Measurements from ENCODE around the gene LTA4H.
"Not testable (repeated sequence)": the region's sequence is repeated elsewhere in the genome, so short reads cannot be mapped to it uniquely, and the experiment has no call there.

LTA4H gene

DNA sequence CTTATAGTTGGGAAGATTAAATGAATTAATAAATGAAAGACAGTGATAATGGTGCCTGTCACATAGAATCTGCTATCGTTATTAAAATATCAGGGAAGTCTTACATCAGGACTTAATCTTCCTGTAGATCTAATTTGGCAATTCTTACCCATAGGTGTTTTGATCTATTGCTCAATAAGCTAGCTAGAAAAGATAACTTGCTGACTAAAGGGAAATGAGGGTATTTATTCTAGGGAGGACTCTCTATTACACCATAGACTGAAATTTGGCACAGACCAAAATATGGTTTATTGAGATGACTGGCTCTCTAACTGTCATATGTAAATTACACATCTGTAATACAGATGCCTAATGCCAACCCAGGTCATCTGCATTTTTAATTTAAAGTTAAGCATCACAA, 50.7 kb downstream of the LTA4H start:
- H3K27me3 ChIP-seq (ENCODE audit: insufficient read depth, low read length), result no peaks in the 10 kb centered on the region
- no peak overlapping the region for H3K9ac ChIP-seq (ENCODE audit: low read depth, low read length)
- 94% methylated on average over 1 of the region's 1 CpG for WGBS
- peaks cover 15% of the 10 kb centered on the region for H3K4me1 ChIP-seq (ENCODE audit: insufficient read depth, low read length)
- H3K4me3 ChIP-seq (ENCODE audit: low read length), result no peak overlapping the region
- no peaks in the 10 kb centered on the region for H3K36me3 ChIP-seq (ENCODE audit: insufficient read depth, low read length)
- no peaks in the 10 kb centered on the region for H3K9me3 ChIP-seq (ENCODE audit: insufficient read depth, low read depth, low read length)
- H3K27ac ChIP-seq (ENCODE audit: low read depth, low read length), result no peak overlapping the region

DNA sequence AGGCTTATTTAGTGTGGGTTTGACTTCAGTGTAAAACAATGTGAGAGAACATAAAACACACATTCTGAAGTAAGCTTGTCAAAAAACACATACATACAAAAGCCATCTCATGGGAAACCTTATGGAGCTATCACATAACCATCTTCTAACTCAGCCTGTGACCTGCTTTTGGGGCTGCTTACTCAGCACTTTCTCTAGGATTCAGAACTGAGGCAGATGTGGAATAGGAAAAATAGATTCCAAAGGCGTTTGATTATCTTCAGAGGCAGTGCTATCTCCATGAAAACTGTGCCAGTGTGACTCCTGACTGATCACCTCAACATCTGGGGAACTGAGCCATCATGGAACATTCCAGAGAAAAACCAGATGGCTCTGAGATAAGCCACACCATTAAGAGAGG, 52.8 kb downstream of the LTA4H start:
- 76% methylated on average over 1 of the region's 1 CpG for WGBS
- Histone ChIP-seq H3K9me3 (ENCODE audit: insufficient read depth, low read depth, low read length) (no peaks in the 10 kb centered on the region), H3K9ac (ENCODE audit: low read depth, low read length) (no peak overlapping the region), H3K27ac (ENCODE audit: low read depth, low read length) (no peak overlapping the region), H3K36me3 (ENCODE audit: insufficient read depth, low read length) (no peaks in the 10 kb centered on the region), H3K27me3 (ENCODE audit: insufficient read depth, low read length) (no peaks in the 10 kb centered on the region), H3K4me3 (ENCODE audit: low read length) (no peak overlapping the region), H3K4me1 (ENCODE audit: insufficient read depth, low read length) (peaks cover 15% of the 10 kb centered on the region)

DNA sequence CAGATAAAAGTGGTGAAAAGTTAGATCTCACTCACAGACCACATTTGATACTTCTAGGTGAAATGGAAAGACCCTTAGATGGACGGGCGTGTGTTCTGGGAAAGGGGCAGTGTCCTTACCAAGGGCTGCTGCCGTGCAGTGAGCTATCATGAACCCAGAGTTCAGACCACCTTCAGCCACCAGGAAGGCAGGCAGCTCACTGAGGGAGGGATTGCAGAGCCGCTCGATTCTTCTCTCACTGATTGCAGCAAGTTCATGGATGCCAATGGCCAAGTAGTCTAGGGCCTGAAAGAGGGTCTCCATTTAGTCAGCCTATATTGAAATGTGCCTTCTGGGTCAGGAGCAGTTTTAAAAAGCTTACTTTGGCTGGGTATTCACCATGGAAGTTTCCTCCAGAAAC, 55.0 kb downstream of the LTA4H start:
- WGBS, result 92% methylated on average over 5 of the region's 5 CpGs
- H3K27ac ChIP-seq (ENCODE audit: low read depth, low read length), result no peak overlapping the region
- H3K4me1 ChIP-seq (ENCODE audit: insufficient read depth, low read length), result no peaks in the 10 kb centered on the region

DNA sequence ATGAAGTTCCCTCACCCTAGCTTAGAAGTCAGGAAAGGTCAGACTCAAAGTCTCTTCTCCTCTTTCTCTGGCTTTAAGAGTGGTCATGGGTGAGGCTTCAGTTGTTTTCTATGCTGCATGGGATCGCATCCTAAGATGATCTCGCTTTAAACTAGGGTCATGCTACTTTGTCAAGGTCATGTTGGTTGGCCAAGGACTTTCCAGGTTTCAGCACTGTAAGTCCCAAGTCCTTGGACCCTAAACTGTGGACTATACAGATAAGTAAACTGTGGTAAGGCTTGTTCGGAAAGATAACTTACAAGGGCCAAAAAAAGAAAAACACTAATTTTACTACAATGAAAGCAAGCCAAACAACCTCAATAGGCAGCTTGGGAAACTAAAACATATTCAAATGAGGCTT, 56.6 kb downstream of the LTA4H start:
- no peak overlapping the region for H3K4me3 ChIP-seq (ENCODE audit: low read length)
- no peaks in the 10 kb centered on the region for H3K4me1 ChIP-seq (ENCODE audit: insufficient read depth, low read length)
- no peaks in the 10 kb centered on the region for H3K27me3 ChIP-seq (ENCODE audit: insufficient read depth, low read length)
- H3K27ac ChIP-seq (ENCODE audit: low read depth, low read length), result no peak overlapping the region
- no peaks in the 10 kb centered on the region for H3K9me3 ChIP-seq (ENCODE audit: insufficient read depth, low read depth, low read length)
- H3K36me3 ChIP-seq (ENCODE audit: insufficient read depth, low read length), result no peaks in the 10 kb centered on the region
- WGBS, result 95% methylated on average over 3 of the region's 3 CpGs
- H3K9ac ChIP-seq (ENCODE audit: low read depth, low read length), result no peak overlapping the region

More for the DNA sequence above, 55.0 kb downstream of the LTA4H start:
- H3K27me3 ChIP-seq (ENCODE audit: insufficient read depth, low read length), result no peaks in the 10 kb centered on the region
- H3K4me3 ChIP-seq (ENCODE audit: low read length), result no peak overlapping the region
- H3K9ac ChIP-seq (ENCODE audit: low read depth, low read length), result no peak overlapping the region
- no peaks in the 10 kb centered on the region for H3K9me3 ChIP-seq (ENCODE audit: insufficient read depth, low read depth, low read length)
- H3K36me3 ChIP-seq (ENCODE audit: insufficient read depth, low read length), result no peaks in the 10 kb centered on the region

DNA sequence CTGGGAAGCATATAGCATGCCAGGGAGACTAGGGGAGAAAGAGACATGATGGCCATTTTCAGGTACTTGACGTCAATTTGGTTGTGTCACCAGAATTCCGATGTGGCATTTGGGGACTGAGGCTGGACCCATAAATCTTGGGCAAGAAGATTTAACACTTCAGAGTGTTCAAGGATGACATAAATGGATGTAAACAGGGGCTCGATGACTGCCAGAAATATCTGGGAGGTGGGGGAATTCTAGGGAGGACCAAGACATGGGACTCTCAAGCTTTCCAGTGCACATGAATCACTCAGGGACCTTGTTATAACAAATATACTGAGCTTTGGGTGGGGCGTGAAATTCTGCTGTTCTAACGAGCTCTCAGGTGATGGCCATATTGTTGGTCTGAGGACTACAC, 57.0 kb downstream of the LTA4H start:
- Histone ChIP-seq H3K27ac (ENCODE audit: low read depth, low read length) (no peak overlapping the region), H3K4me1 (ENCODE audit: insufficient read depth, low read length) (no peaks in the 10 kb centered on the region), H3K4me3 (ENCODE audit: low read length) (no peak overlapping the region), H3K9ac (ENCODE audit: low read depth, low read length) (no peak overlapping the region), H3K9me3 (ENCODE audit: insufficient read depth, low read depth, low read length) (no peaks in the 10 kb centered on the region), H3K27me3 (ENCODE audit: insufficient read depth, low read length) (no peaks in the 10 kb centered on the region), H3K36me3 (ENCODE audit: insufficient read depth, low read length) (no peaks in the 10 kb centered on the region)
- 93% methylated on average over 5 of the region's 5 CpGs for WGBS

DNA sequence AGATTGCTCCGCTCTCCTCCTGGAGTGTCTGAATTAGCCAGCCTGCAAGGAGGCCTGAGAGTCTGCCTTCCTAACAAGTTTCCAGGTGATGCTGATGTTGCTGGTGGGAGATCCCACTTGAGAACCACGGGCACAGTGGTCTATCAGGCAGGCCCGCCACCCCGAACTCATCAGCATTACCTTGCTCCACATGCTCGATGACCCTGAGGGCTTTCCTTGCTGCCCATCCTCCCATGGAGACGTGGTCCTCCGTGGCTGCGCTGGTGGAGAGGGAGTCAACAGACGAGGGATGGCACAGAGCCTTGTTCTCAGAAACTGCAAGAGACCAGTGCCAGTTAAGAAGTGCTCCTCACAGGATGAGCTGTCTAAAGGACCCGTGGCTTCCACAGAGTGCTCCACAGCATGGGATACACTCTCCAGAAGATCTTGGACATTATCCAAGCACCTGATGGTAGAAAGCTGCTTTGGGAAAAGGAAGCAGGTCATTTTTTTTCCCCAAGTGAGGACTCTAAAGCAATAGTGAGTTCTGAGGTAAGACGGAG, 57.6 kb downstream of the LTA4H start:
- WGBS, result 92% methylated on average over 11 of the region's 11 CpGs

DNA sequence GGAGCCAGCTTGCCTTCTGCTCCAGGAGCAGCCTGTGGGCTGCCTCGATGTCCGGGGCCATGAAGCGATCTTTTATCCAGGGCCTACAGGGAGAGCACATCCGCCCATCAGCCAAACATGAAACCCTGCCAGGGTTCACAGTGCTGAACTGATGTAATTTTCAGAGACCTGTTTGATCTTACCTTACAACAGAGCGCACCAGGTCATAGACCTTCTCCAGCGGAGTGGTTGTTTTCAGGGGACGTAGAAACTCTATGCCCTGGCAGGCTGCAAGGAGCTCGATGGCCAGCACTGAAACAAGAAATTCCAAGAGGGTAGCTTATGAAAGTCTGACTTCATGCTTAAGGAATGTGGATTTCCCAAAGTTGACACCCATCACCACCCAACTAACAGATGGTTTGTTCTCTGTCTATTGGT, 59.0 kb downstream of the LTA4H start:
- H3K9ac ChIP-seq (ENCODE audit: low read depth, low read length), result no peak overlapping the region
- no peaks in the 10 kb centered on the region for H3K36me3 ChIP-seq (ENCODE audit: insufficient read depth, low read length)
- no peak overlapping the region for H3K4me3 ChIP-seq (ENCODE audit: low read length)
- no peak overlapping the region for H3K27ac ChIP-seq (ENCODE audit: low read depth, low read length)
- WGBS, result 93% methylated on average over 8 of the region's 8 CpGs
- no peaks in the 10 kb centered on the region for H3K9me3 ChIP-seq (ENCODE audit: insufficient read depth, low read depth, low read length)
- no peaks in the 10 kb centered on the region for H3K27me3 ChIP-seq (ENCODE audit: insufficient read depth, low read length)
- peaks cover 3% of the 10 kb centered on the region; the same call in 1 of the 2 replicates for H3K4me1 ChIP-seq (ENCODE audit: insufficient read depth, low read length)

More for the DNA sequence above, 57.6 kb downstream of the LTA4H start:
- no peak overlapping the region for H3K27ac ChIP-seq (ENCODE audit: low read depth, low read length)
- no peak overlapping the region for H3K9ac ChIP-seq (ENCODE audit: low read depth, low read length)
- no peaks in the 10 kb centered on the region for H3K9me3 ChIP-seq (ENCODE audit: insufficient read depth, low read depth, low read length)
- no peaks in the 10 kb centered on the region for H3K4me1 ChIP-seq (ENCODE audit: insufficient read depth, low read length)
- no peaks in the 10 kb centered on the region for H3K36me3 ChIP-seq (ENCODE audit: insufficient read depth, low read length)
- no peaks in the 10 kb centered on the region for H3K27me3 ChIP-seq (ENCODE audit: insufficient read depth, low read length)
- no peak overlapping the region for H3K4me3 ChIP-seq (ENCODE audit: low read length)

DNA sequence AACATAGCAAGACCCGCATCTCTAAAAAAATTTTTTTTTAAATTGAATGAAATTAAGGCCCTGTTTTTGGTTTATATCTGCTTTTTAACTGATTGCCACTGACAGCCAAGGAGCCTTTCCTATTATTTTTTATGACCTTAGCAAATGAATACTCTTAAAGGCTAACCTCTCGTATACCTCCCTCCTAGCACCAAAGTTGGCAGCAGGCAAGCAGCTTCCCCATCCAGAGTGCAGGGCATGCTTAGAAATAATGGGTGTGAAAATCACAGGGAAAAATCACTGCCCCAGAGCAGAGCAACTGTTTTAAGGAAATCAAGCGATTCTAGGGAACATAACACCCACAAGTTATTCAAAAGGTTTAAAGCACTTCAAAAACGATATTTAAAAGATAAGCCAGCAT, 59.9 kb downstream of the LTA4H start:
- peaks cover 11% of the 10 kb centered on the region for H3K4me1 ChIP-seq (ENCODE audit: insufficient read depth, low read length)
- no peaks in the 10 kb centered on the region for H3K27me3 ChIP-seq (ENCODE audit: insufficient read depth, low read length)
- no peak overlapping the region for H3K27ac ChIP-seq (ENCODE audit: low read depth, low read length)
- H3K4me3 ChIP-seq (ENCODE audit: low read length), result no peak overlapping the region
- WGBS, result 89% methylated on average over 4 of the region's 4 CpGs
- H3K9ac ChIP-seq (ENCODE audit: low read depth, low read length), result no peak overlapping the region
- no peaks in the 10 kb centered on the region for H3K9me3 ChIP-seq (ENCODE audit: insufficient read depth, low read depth, low read length)
- H3K36me3 ChIP-seq (ENCODE audit: insufficient read depth, low read length), result no peaks in the 10 kb centered on the region

DNA sequence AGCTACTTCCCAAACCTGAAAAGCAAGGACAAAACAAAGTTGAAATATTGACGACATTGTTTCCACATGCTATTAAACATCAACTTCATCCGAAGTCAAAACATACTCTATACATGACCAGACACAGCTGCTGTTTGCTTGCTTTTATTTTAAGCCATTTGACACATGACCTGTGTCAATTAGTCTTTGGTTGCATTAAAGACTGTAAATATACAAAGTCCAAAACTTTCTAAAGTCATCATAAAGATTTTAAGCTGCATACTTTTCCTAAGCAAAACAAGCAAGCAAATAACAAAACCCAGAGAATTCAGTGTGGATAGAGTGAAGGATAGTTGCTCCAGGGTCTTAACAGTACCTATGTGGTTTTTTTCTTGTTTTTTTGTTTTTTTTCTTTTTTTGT, 61.0 kb downstream of the LTA4H start:
- H3K4me1 ChIP-seq (ENCODE audit: insufficient read depth, low read length), result peaks cover 13% of the 10 kb centered on the region
- WGBS, result 91% methylated on average over 2 of the region's 2 CpGs
- no peak overlapping the region for H3K27ac ChIP-seq (ENCODE audit: low read depth, low read length)
- H3K9ac ChIP-seq (ENCODE audit: low read depth, low read length), result no peak overlapping the region
- no peaks in the 10 kb centered on the region for H3K36me3 ChIP-seq (ENCODE audit: insufficient read depth, low read length)
- H3K4me3 ChIP-seq (ENCODE audit: low read length), result no peak overlapping the region
- H3K27me3 ChIP-seq (ENCODE audit: insufficient read depth, low read length), result no peaks in the 10 kb centered on the region
- no peaks in the 10 kb centered on the region for H3K9me3 ChIP-seq (ENCODE audit: insufficient read depth, low read depth, low read length)

DNA sequence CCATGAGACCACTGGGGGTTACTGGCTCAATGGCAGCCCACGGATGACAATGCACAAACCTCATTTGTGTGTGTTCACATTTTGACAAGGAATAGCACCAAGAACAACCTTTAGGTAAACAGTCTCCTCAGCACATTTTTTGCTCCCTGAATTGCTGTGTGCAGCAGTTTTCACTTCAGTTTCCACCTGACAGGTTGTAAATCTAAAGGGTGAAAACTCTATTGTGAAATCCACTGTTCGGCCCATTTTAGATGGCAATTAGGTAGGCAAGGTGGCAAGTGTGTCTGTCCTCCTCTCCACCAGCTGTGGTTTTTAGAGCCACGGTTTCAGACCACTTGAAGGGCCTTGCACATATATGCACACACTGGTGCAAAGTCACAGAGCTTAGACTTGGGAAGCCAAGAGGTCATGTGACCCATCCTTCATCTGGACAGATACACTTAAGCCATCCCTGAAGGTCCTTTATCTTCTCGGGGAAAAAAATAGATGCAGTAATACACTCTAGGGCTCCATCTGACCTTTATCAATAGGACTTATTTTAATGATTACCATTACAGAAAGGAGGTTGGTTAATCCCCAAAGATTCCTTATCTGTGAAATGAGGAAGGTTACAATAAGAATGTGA, 62.4 kb downstream of the LTA4H start:
- no peaks in the 10 kb centered on the region for H3K27me3 ChIP-seq (ENCODE audit: insufficient read depth, low read length)
- no peak overlapping the region for H3K4me3 ChIP-seq (ENCODE audit: low read length)
- H3K36me3 ChIP-seq (ENCODE audit: insufficient read depth, low read length), result no peaks in the 10 kb centered on the region
- H3K9me3 ChIP-seq (ENCODE audit: insufficient read depth, low read depth, low read length), result no peaks in the 10 kb centered on the region
- H3K9ac ChIP-seq (ENCODE audit: low read depth, low read length), result no peak overlapping the region
- H3K4me1 ChIP-seq (ENCODE audit: insufficient read depth, low read length), result peaks cover 13% of the 10 kb centered on the region
- WGBS, result 90% methylated on average over 4 of the region's 4 CpGs
- no peak overlapping the region for H3K27ac ChIP-seq (ENCODE audit: low read depth, low read length)

DNA sequence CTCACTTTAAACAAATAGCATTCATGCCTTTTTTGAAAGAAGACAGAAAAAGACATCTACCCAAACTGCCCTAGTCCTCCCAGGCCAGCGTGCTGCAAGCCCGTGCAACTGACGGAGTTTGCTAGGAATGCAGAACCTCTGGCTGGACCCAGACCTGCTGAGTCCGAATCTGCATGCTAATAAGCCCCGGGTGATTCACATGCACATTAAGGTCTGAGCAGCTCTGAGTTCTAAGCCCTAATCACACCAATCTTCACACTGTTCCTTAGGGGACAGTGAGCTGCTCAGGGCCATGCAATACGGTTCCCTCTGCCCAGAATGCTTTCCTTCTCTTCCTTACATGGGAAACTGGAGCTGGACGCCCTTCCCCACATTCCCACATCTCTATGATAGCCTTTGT, 64.5 kb downstream of the LTA4H start:
- Histone ChIP-seq H3K9me3 (ENCODE audit: insufficient read depth, low read depth, low read length) (no peaks in the 10 kb centered on the region), H3K9ac (ENCODE audit: low read depth, low read length) (no peak overlapping the region), H3K4me1 (ENCODE audit: insufficient read depth, low read length) (peaks cover 13% of the 10 kb centered on the region), H3K27me3 (ENCODE audit: insufficient read depth, low read length) (no peaks in the 10 kb centered on the region), H3K27ac (ENCODE audit: low read depth, low read length) (peak overlapping the region; percentile 65; the same call in 1 of the 2 replicates), H3K36me3 (ENCODE audit: insufficient read depth, low read length) (no peaks in the 10 kb centered on the region), H3K4me3 (ENCODE audit: low read length) (no peak overlapping the region)
- WGBS, result 14% methylated on average over 7 of the region's 7 CpGs

DNA sequence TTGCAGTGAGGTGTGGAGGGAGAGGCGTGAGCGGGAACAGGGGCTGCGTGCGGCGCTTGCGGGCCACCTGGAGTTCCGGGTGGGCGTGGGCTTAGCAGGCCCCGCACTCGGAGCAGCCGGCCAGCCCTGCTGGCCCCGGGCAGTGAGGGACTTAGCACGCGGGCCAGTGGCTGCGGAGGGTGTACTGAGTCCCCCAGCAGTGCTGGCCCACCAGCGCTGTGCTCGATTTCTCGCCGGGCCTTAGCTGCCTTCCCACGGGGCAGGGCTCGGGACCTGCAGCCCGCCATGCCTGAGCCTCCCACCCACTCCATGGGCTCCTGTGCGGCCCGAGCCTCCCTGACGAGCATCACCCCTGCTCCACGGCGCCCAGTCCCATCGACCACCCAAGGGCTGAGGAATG, 66.3 kb downstream of the LTA4H start:
- not testable (repeated sequence) for H3K36me3 ChIP-seq (ENCODE audit: insufficient read depth, low read length); H3K9me3 ChIP-seq (ENCODE audit: insufficient read depth, low read depth, low read length); H3K9ac ChIP-seq (ENCODE audit: low read depth, low read length); H3K4me3 ChIP-seq (ENCODE audit: low read length); H3K27me3 ChIP-seq (ENCODE audit: insufficient read depth, low read length); H3K27ac ChIP-seq (ENCODE audit: low read depth, low read length)
- H3K4me1 ChIP-seq (ENCODE audit: insufficient read depth, low read length), result peaks cover 13% of the 10 kb centered on the region
- WGBS, result 95% methylated on average over 27 of the region's 28 CpGs

Data from HUES64 (cell line).